H1 (cell line): ENCODE results near the gene IQCK. TPM values are rescaled to one million over a fixed set of nuclear protein-coding genes. Genes with fewer than 3 reads are reported as not detected.

Source experiments
- CTCF ChIA-PET: fragments of 300-600 bp; sonication (Branson Sonifier 250); formaldehyde crosslinking; loops from one replicate; lab custom pipeline; 2021; ENCODE audit not compliant: partially characterized antibody; lab: Charles Lee
- POLR2A ChIA-PET: fragments of 300-600 bp; sonication (Branson Sonifier 250); formaldehyde crosslinking; loops from one replicate; lab custom pipeline; 2021; ENCODE audit warnings: inconsistent platforms; ENCODE audit not compliant: partially characterized antibody; lab: Charles Lee
- DNase-seq, 2 experiments: peaks; one replicate each; pipeline versions ENCODE4 v3.0.0 to v3.0.0-alpha.2; 2010 to 2022; ENCODE audit warnings: low spot score in 2 of 2, low read depth in 1 of 2, mixed read lengths in 1 of 2
- FAIRE-seq: peaks from 2 replicates; lab custom pipeline; 2011; peaks lifted over from hg19 to GRCh38; lab: Jason Lieb, UNC
- H2AFZ ChIP-seq: 2 replicates; pipeline ENCODE4 v1.8.1; 2012; ENCODE audit warnings: low read length, inconsistent platforms
- H2AK5ac ChIP-seq: 2 replicates; pipeline ENCODE4 v1.6.1; 2013; ENCODE audit warnings: low read depth, low read length
- H2BK120ac ChIP-seq: replicated peaks from 2 replicates; pipeline ENCODE3; 2013; ENCODE audit warnings: low read depth, low read length, inconsistent platforms
- H2BK12ac ChIP-seq: 2 replicates; pipeline ENCODE4 v1.6.1; 2013; ENCODE audit warnings: low read depth, low read length
- H2BK15ac ChIP-seq: 2 replicates; pipeline ENCODE4 v1.6.1; 2013; ENCODE audit warnings: low read length
- H2BK20ac ChIP-seq: 2 replicates; pipeline ENCODE4 v1.6.1; 2013; ENCODE audit warnings: low read length
- H2BK5ac ChIP-seq: 2 replicates; pipeline ENCODE4 v1.6.1; 2013; ENCODE audit warnings: low read depth, low read length
- H3K14ac ChIP-seq: 2 replicates; pipeline ENCODE4 v1.6.1; 2013; ENCODE audit warnings: inconsistent platforms; ENCODE audit not compliant: insufficient read length
- H3K18ac ChIP-seq: 2 replicates; pipeline ENCODE4 v1.6.1; 2013; ENCODE audit warnings: low read length; ENCODE audit errors: extremely low read depth
- H3K23ac ChIP-seq: 2 replicates; pipeline ENCODE4 v1.6.1; 2013; ENCODE audit warnings: inconsistent platforms; ENCODE audit not compliant: insufficient read length
- H3K23me2 ChIP-seq: 2 replicates; pipeline ENCODE4 v1.6.1; 2013; ENCODE audit warnings: low read depth, low read length
- H3K27ac ChIP-seq: 2 replicates; pipeline ENCODE4 v1.6.1; 2011; ENCODE audit warnings: low read depth, low read length, inconsistent platforms
- H3K27me3 ChIP-seq, 4 experiments: replicated peaks in 1 of 4; 1 replicate in 1 of 4; 2 replicates in 3 of 4; pipeline versions ENCODE4 v1.6.1 to v1.8.1; 2011 to 2013; ENCODE audit warnings: low read length in 3 of 4, mild to moderate bottlenecking in 3 of 4, inconsistent platforms in 2 of 4, mixed read lengths in 2 of 4, moderate library complexity in 1 of 4; ENCODE audit not compliant: control insufficient read depth in 3 of 4, insufficient read depth in 3 of 4; ENCODE audit errors: extremely low read depth in 1 of 4
- H3K36me3 ChIP-seq, 4 experiments: 2 replicates each; pipeline versions ENCODE4 v1.6.1 to v1.8.1; 2011 to 2013; ENCODE audit warnings: mild to moderate bottlenecking in 4 of 4, low read length in 3 of 4, moderate library complexity in 2 of 4, control low read depth in 1 of 4, inconsistent platforms in 1 of 4; ENCODE audit not compliant: insufficient read depth in 4 of 4, control insufficient read depth in 2 of 4
- H3K4ac ChIP-seq: replicated peaks from 2 replicates; pipeline ENCODE3; 2013; ENCODE audit warnings: low read length, low read depth, mixed read lengths, inconsistent platforms; ENCODE audit not compliant: insufficient read length
- H3K4me1 ChIP-seq, 4 experiments: replicated peaks in 1 of 4; 1 replicate in 1 of 4; 2 replicates in 3 of 4; pipeline versions ENCODE4 v1.6.1 to v1.8.1; 2011 to 2013; ENCODE audit warnings: low read length in 3 of 4, inconsistent platforms in 2 of 4, mixed read lengths in 1 of 4; ENCODE audit not compliant: insufficient read depth in 4 of 4, control insufficient read depth in 3 of 4
- H3K4me2 ChIP-seq, 2 experiments: 2 replicates each; pipeline versions ENCODE4 v1.6.1 to v1.8.1; 2011 to 2013; ENCODE audit warnings: low read depth in 2 of 2, low read length in 2 of 2, control low read depth in 1 of 2, inconsistent platforms in 1 of 2, mild to moderate bottlenecking in 1 of 2; ENCODE audit not compliant: insufficient read depth in 1 of 2
- H3K4me3 ChIP-seq, 4 experiments: fragments of 200-600, 300-600 bp in 1 of 4; sonication (generic), shearing (Covaris generic), sonication (Bioruptor Twin) in 1 of 4; 2 replicates each; pipeline versions ENCODE4 v1.5.1 to v1.8.1; 2011 to 2016; ENCODE audit warnings: low read length in 4 of 4, low read depth in 3 of 4, control low read depth in 2 of 4, inconsistent platforms in 2 of 4, mild to moderate bottlenecking in 2 of 4, mixed read lengths in 1 of 4, moderate library complexity in 1 of 4; ENCODE audit not compliant: insufficient read depth in 2 of 4; ENCODE audit errors: extremely low read depth in 1 of 4
- H3K56ac ChIP-seq: replicated peaks from 2 replicates; pipeline ENCODE3; 2013; ENCODE audit warnings: low read depth, mild to moderate bottlenecking, mixed read lengths, low read length, inconsistent platforms; ENCODE audit not compliant: insufficient read length
- H3K79me1 ChIP-seq: 2 replicates; pipeline ENCODE4 v1.6.1; 2013; ENCODE audit warnings: low read depth, low read length, control low read depth
- H3K79me2 ChIP-seq, 2 experiments: 2 replicates each; pipeline versions ENCODE4 v1.6.1 to v1.8.1; 2012 to 2013; ENCODE audit warnings: low read length in 2 of 2, mild to moderate bottlenecking in 2 of 2, inconsistent platforms in 1 of 2; ENCODE audit not compliant: insufficient read depth in 2 of 2, control insufficient read depth in 1 of 2
- H3K9ac ChIP-seq, 4 experiments: replicated peaks in 1 of 4; 1 replicate in 1 of 4; 2 replicates in 3 of 4; pipeline versions ENCODE4 v1.6.1 to v1.8.1; 2011 to 2013; ENCODE audit warnings: low read depth in 3 of 4, low read length in 3 of 4, control low read depth in 2 of 4, mild to moderate bottlenecking in 2 of 4, moderate library complexity in 2 of 4, inconsistent platforms in 1 of 4; ENCODE audit errors: extremely low read depth in 1 of 4
- H3K9me3 ChIP-seq, 2 experiments: 2 replicates each; pipeline versions ENCODE4 v1.6.1 to v1.8.1; 2012 to 2013; ENCODE audit warnings: mild to moderate bottlenecking in 2 of 2, moderate library complexity in 2 of 2, control low read depth in 1 of 2, inconsistent platforms in 1 of 2, low read depth in 1 of 2, low read length in 1 of 2, mixed read lengths in 1 of 2; ENCODE audit not compliant: insufficient read depth in 2 of 2
- H4K20me1 ChIP-seq, 2 experiments: replicated peaks in 1 of 2; 2 replicates each; pipeline versions ENCODE3 to v1.8.1; 2011 to 2013; ENCODE audit warnings: inconsistent platforms in 2 of 2, low read length in 2 of 2, mild to moderate bottlenecking in 1 of 2; ENCODE audit not compliant: insufficient read depth in 2 of 2, control insufficient read depth in 1 of 2
- H4K5ac ChIP-seq: 2 replicates; pipeline ENCODE4 v1.6.1; 2013; ENCODE audit warnings: low read length, low read depth, mixed read lengths, inconsistent platforms; ENCODE audit not compliant: insufficient read length
- H4K8ac ChIP-seq: 2 replicates; pipeline ENCODE4 v1.8.0; 2013; ENCODE audit warnings: mild to moderate bottlenecking, moderate library complexity, low read length, inconsistent platforms; ENCODE audit not compliant: insufficient read depth; ENCODE audit errors: extremely low read depth
- H4K91ac ChIP-seq: replicated peaks from 2 replicates; pipeline ENCODE3; 2013; ENCODE audit warnings: low read length, mixed read lengths, inconsistent platforms; ENCODE audit not compliant: insufficient read length
- CHD1 ChIP-seq: IDR thresholded peaks from 2 replicates; pipeline ENCODE4 v1.6.1; 2012; ENCODE audit warnings: low read depth, low read length, improper control_type of control experiment
- KDM1A ChIP-seq: fragments of 200-600, 300-600 bp; sonication (generic); IDR thresholded peaks from 2 replicates; pipeline ENCODE4 v1.7.1; 2016; ENCODE audit warnings: mild to moderate bottlenecking, low read length, borderline replicate concordance
- WGBS, 2 experiments: shearing (Covaris generic) in 1 of 2; methylation state at CpG; one replicate each; pipeline versions ENCODE4 v1.1.6 to v1.1.7; 2013 to 2015; ENCODE audit warnings: low lambda C conversion rate in 2 of 2, mixed read lengths in 2 of 2, inconsistent platforms in 1 of 2, low coverage in 1 of 2, missing lambda C conversion rate in 1 of 2; ENCODE audit not compliant: insufficient replicate concordance in 2 of 2, insufficient coverage in 1 of 2, insufficient read length in 1 of 2; ENCODE audit errors: extremely low coverage in 1 of 2, missing lambda C conversion rate in 1 of 2; 5-methylcytosine and 5-hydroxymethylcytosine counted together
- polyA plus RNA-seq, 7 experiments: library from polyadenylated mRNA; depleted of rRNA in 3 of 7; stranded (reverse) in 5 of 7; unstranded in 2 of 7; fragments of >200 nt in 5 of 7; fragments of 200-250 nt in 2 of 7; gene quantifications; 1 replicate in 5 of 7; 2 replicates in 1 of 7; 4 replicates in 1 of 7; pipeline versions ENCODE4 v1.2.1 to v1.2.3, GENCODE V29; 2011 to 2013; ENCODE audit warnings: missing spikeins in 2 of 7, mixed read lengths in 2 of 7
- total RNA-seq: library from RNA; stranded (reverse); fragmentation: NEBNext Ultra II Directional; extraction: Animal tissue kit (Norgen Biotek cat#: 25700); gene quantifications from 2 replicates; pipeline ENCODE4 v1.2.1, GENCODE V29; 2021
- TF ChIP-seq, protein P1 (sequence below): IDR thresholded peaks from 2 replicates; pipeline ENCODE4 v1.6.1; 2011; ENCODE audit warnings: low read length, improper control_type of control experiment

IQCK gene
- total and polyA plus RNA-seq, 2 of the 8 experiments (the other 6 are each of a cell fraction or from before 2014, with no cell fraction given): 6.2 to 9.3 TPM

DNA sequence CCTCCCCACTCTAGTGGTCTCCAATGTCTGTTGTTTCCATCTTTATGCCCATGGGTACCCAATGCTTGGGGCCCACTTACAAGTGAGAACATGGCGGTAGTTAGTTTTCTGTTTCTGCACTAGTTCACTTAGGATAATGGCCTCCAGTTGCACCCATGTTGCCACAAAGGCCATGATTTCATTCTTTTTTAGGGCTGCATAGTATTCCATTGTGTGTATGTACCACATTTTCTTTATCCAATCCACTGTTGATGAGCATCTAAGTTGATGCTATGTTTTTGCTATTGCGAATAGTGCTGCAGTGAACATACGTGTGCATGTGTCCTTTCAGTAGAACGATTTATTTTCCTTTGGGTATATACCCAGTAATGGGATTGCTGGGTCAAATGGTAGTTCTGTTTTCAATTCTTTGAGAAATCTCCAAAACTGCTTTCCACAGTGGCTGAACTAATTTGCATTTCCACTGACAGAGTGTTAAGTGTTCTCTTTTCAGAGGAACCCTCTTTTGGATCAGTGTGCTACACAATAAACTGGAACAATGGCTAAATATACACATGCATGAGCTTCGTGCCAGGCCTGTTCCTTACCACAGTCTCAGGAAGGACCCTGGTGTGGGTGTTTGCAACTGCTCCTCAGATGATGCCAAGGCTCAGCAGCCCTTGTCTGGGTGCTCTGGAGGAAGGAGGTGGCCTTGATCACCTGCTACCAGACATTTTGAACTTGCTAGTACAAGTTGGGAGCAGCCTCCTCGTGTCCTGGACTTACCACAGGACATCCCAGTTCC, 34.4 kb upstream of the IQCK start:
- Histone ChIP-seq H3K14ac (no peak overlapping the region), H3K36me3 (peaks cover 4 to 26% (median 15%) of the 10 kb centered on the region in 4 experiments), H3K23me2 (no peaks in the 10 kb centered on the region), H3K4me3 (no peak overlapping the region), H3K4me1 (no peaks in the 10 kb centered on the region), H3K4ac (no peak overlapping the region), H3K18ac (no peak overlapping the region), H2AK5ac (no peak overlapping the region), H3K27ac (no peak overlapping the region), H2BK12ac (no peak overlapping the region), H3K9me3 (peaks cover 0 to 8% of the 10 kb centered on the region in 2 experiments; a peak in 2 of 4 replicates), H3K4me2 (no peak overlapping the region), H2BK120ac (no peak overlapping the region), H3K56ac (no peak overlapping the region), H4K91ac (no peak overlapping the region), H3K27me3 (no peaks in the 10 kb centered on the region), H4K20me1 (no peaks in the 10 kb centered on the region), H2BK15ac (no peak overlapping the region), H4K8ac (no peak overlapping the region), H2BK5ac (no peak overlapping the region), H2AFZ (no peak overlapping the region), H3K23ac (no peak overlapping the region), H3K79me2 (no peaks in the 10 kb centered on the region), H4K5ac (no peak overlapping the region), H2BK20ac (no peak overlapping the region), H3K79me1 (no peaks in the 10 kb centered on the region), H3K9ac (no peak overlapping the region)
- CTCF ChIA-PET: no interaction called here
- TF ChIP-seq KDM1A (peak; percentile 40; the same call in 1 of the 2 replicates), CHD1 (no peak)
- TF ChIP-seq, protein P1, sequence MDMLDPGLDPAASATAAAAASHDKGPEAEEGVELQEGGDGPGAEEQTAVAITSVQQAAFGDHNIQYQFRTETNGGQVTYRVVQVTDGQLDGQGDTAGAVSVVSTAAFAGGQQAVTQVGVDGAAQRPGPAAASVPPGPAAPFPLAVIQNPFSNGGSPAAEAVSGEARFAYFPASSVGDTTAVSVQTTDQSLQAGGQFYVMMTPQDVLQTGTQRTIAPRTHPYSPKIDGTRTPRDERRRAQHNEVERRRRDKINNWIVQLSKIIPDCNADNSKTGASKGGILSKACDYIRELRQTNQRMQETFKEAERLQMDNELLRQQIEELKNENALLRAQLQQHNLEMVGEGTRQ: no peak
- 90% methylated on average over 6 of the region's 6 CpGs; no CpG with 5 or more reads in 1 of the 2 experiments for WGBS, 2 experiments
- no peak for FAIRE-seq
- POLR2A ChIA-PET: no interaction called here
- DNase-seq: no peak
